T47D (cell line): ENCODE results near the gene HOMER1.

Experiments
- DNase-seq, 2 experiments: peaks; one replicate each; pipeline versions ENCODE4 v3.0.0 to v3.0.0-alpha.2; 2011 to 2012; ENCODE audit warnings: low read depth in 1 of 2, low spot score in 1 of 2
- JUND ChIP-seq: IDR thresholded peaks from 2 replicates; pipeline ENCODE4 v1.6.1; 2012; ENCODE audit warnings: low read depth
- in situ Hi-C: cut with HindIII; loops from 2 replicates; pipeline ENCODE4 v1.10.0; 2016; ENCODE audit warnings: low sequenced_read_pairs, low pct_unique_long_range_greater_than_20kb

Gene HOMER1

GRCh38 chr5:79493596-79494345, 20.2 kb downstream of the HOMER1 start:
- in situ Hi-C loops, result no loop called here

GRCh38 chr5:79491690-79492317, 22.1 kb downstream of the HOMER1 start:
- in situ Hi-C loops, result no loop called here
- TF ChIP-seq JUND, result no peak
- DNase-seq, result no peak

More at GRCh38 chr5:79493596-79494345, 20.2 kb downstream of the HOMER1 start:
- DNase-seq, result peak in 1 of 2 experiments; percentile 39
- no peak for TF ChIP-seq JUND

DNA sequence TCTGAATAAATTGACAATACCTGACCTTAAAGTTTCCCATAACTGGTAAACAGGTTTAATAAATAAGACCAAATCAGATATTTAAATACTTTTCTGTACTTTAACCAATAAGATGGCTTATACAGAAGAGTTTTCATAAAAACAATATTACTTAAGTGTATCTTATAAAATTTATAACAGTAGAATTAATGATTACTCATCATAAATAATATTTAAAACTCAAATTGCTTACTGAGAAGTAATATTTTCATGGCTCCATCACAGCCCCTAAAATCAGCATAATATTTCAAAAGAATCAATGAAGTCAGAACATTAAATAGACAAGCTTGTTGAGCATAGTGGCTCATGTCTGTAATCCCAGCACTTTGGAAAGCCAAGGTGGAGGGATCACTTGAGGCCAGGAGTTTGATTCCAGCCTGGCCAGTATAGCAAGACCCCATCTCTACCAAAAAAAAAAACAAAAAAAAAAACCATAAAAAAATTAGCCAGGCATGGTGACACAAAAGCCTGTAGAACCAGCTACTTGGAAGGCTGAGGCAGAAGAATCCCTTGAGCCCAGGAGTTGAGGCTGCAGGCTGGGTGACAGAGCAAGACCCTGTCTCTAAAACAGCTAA, 23.5 kb downstream of the HOMER1 start:
- TF ChIP-seq JUND, result no peak
- DNase-seq, result no peak
- in situ Hi-C loops, result no loop called here

GRCh38 chr5:79489773-79490172, 24.2 kb downstream of the HOMER1 start:
- in situ Hi-C loops, result no loop called here
- no peak for TF ChIP-seq JUND
- no peak for DNase-seq

GRCh38 chr5:79488775-79489174, 25.2 kb downstream of the HOMER1 start:
- DNase-seq, result no peak
- in situ Hi-C loops, result no loop called here
- TF ChIP-seq JUND, result no peak

GRCh38 chr5:79488058-79488457, 25.9 kb downstream of the HOMER1 start:
- no peak for DNase-seq
- in situ Hi-C loops, result no loop called here
- TF ChIP-seq JUND, result no peak

GRCh38 chr5:79487251-79487650, 26.7 kb downstream of the HOMER1 start:
- in situ Hi-C loops, result no loop called here
- no peak for DNase-seq
- TF ChIP-seq JUND, result no peak

- in situ Hi-C loops, result no loop called here
- TF ChIP-seq JUND, result no peak
- no peak for DNase-seq
Observed at GRCh38 chr5:79486116-79486515, 27.8 kb downstream of the HOMER1 start.

- no peak for DNase-seq
- in situ Hi-C loops, result no loop called here
- no peak for TF ChIP-seq JUND
Observed at GRCh38 chr5:79484731-79485130, 29.2 kb downstream of the HOMER1 start.

DNA sequence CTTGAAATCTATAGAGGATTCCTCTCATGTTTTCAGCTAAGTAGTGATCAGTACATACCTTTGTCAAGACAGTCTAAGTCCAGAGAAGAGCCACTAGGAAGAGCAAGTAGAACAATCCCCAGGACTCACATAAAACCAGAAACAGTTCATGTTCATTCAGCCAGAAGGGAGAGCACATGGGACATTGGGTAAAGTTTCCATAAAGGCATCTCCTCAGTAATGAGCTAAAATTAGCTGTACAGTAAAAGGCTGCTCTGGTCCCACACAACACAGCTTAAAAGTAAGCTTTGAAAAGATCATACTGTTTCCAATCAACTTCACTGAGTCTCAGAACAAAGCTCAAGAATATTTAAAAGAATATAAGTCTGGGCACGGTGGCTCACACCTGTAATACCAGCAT, 32.4 kb downstream of the HOMER1 start:
- no peak for DNase-seq
- no peak for TF ChIP-seq JUND
- in situ Hi-C loops, result no loop called here

GRCh38 chr5:79480991-79481390, 32.9 kb downstream of the HOMER1 start:
- TF ChIP-seq JUND, result no peak
- in situ Hi-C loops, result no loop called here
- DNase-seq, result no peak

DNA sequence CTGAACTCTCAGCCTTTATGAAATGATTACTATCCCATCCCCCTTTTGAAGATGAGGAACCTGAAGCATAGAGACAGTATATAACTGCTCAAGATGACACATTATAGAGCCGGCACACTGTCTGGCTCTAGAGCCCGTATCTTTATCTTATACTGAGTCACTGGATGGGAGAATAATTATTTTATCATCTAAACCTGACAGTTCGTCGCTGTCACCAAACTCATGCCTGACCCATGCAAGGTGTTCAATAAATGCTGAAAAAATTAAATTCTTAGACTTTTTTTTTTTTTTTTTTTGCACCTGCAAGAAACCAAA, 38.8 kb downstream of the HOMER1 start:
- DNase-seq, result no peak
- no peak for TF ChIP-seq JUND
- in situ Hi-C loops, result no loop called here

- in situ Hi-C loops, result no loop called here
- TF ChIP-seq JUND, result no peak
- DNase-seq, result no peak
Observed at GRCh38 chr5:79474367-79475151, 39.4 kb downstream of the HOMER1 start.
